ENCODE measurements around the gene COL4A3.

The COL4A3 gene

GRCh38 chr2:227163998-227164762 is at the start of gene COL4A3, which contains the start of gene COL4A4:
Gene COL4A3 (plus strand): TSS chr2:227164624. CDS start chr2:227164727, 103 bp downstream.
Gene COL4A4 (minus strand): TSS chr2:227164205. CDS start chr2:227147483, 16,722 bp downstream.
- no peak for FAIRE-seq

- no peak for FAIRE-seq
Measured at GRCh38 chr2:227115761-227116160, 48.7 kb upstream of the COL4A3 start.

- no peak for FAIRE-seq
Measured at GRCh38 chr2:227117027-227117426, 47.4 kb upstream of the COL4A3 start.

DNA sequence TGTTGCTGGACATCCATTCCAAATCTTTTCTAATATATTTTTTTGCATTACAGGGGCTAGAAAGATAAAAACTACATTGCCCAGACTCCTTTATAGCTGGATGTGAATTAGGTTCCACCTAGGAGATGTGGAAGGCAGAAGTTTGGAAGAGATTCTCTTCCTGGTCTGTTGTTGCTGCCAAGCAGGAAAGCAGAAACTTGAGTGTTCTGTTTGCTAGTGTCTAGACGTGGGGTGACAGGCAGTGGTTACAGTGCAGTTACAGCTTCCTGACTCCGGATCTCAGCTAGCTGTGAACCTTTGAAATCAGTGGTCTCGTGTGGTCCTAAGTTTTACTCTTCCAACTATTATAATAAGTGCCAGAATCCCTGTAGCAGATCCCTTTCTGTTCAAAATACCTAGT is 46.6 kb upstream of the COL4A3 start:
- FAIRE-seq, result no peak

DNA sequence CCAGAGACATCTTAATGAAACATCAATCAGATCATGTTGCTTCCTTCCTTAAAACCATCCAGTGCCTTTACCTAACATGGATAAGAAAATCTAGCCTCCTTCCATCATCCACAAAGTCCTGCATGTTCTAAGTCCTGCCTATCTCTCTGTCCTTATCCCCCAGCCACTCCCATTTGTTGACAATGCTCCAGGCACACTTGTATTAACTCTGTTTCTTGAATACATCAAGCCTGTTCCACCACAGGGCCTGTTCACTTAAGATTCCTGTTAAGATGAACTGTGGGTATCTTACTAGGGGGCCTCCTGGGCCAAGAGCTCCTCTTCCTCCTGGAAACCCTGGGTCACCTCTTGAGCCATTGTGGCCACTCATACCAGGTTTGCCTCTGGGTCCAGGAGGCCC is 46.1 kb upstream of the COL4A3 start:
- FAIRE-seq, result no peak

- FAIRE-seq, result no peak
Measured at GRCh38 chr2:227123697-227124096, 40.7 kb upstream of the COL4A3 start.

GRCh38 chr2:227124811-227125210 is 39.6 kb upstream of the COL4A3 start:
- no peak for FAIRE-seq

DNA sequence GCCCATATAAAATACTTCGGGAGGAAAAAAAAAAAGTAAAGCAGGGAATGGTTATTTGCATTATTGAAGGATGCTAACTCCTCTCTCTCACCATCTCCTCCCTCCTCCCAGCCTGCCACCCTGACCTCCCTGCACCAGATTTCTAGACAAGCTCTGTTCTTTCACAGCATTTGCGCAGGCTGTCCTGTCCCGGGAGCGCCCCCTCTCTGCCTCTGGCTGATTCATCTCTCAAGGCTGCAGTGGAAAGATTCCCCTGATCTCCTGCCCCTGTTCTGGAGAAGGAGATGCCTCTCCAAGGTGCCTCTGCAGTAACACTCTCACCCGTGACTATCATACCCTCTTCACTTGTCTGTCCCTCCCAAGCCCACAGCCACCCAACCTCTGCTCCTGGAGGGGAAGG is 38.9 kb upstream of the COL4A3 start:
- no peak for FAIRE-seq

- no peak for FAIRE-seq
Measured at GRCh38 chr2:227127201-227127600, 37.2 kb upstream of the COL4A3 start.

DNA sequence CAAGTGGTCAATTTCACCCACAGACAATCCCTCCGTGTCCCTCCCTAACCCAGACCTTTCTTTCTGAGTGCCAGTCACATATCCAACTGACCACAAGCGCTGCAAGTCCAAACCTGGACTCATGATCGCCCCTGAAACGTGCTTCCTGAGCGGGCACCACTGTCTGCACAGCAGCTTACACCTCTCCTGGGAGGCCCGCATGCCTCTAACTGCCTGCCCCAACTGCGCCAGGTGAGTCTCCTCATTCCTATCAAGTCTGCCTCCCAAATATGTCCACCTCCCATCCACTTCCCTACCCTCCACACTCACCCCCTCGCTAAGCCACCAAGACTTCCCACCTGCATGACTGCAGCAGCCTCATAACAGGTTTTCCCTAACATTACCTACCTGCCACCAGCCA is 33.8 kb upstream of the COL4A3 start:
- no peak for FAIRE-seq

GRCh38 chr2:227132986-227133385 is 31.4 kb upstream of the COL4A3 start:
- FAIRE-seq, result no peak

GRCh38 chr2:227134591-227134990 is 29.8 kb upstream of the COL4A3 start:
- FAIRE-seq, result no peak

DNA sequence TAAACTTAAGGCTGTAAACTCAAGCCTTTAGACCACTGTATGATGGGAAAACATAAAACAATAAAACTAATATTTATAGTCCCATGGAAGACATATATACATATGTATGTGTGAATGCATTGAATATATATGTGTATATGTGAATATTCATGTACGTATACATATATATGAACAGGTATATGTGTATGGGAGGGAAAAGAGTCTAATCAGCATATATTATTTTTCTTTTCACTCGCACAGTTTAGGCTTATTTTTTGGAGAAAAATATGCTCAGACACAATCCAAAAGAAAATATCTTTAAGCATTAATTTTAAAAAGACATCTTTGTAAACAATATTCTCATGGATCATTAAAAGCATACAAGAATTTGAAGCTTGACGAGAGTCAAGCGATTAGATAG is 23.1 kb upstream of the COL4A3 start:
- FAIRE-seq, result peak; percentile 82

- FAIRE-seq, result no peak
Measured at GRCh38 chr2:227143895-227144294, 20.5 kb upstream of the COL4A3 start.

DNA sequence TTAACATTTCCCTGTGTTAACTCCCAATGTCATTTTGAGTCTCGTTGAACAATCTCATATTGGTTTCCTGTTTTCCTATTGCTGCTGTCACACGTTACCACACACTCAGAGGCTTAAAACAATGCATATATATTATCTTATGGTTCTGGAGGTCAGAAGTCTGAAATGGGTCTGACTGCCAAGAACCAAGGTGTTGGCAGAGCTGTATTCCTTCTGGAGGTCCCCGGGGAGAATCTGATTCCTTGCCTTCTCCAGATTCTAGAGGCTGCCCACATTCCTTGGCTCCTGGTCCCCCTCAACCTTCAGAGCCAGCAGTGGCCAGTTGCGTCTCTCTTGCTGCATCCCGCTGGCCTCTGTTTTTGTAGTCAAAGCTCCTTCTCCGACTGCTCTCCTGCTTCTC is 18.0 kb upstream of the COL4A3 start:
- FAIRE-seq, result no peak

DNA sequence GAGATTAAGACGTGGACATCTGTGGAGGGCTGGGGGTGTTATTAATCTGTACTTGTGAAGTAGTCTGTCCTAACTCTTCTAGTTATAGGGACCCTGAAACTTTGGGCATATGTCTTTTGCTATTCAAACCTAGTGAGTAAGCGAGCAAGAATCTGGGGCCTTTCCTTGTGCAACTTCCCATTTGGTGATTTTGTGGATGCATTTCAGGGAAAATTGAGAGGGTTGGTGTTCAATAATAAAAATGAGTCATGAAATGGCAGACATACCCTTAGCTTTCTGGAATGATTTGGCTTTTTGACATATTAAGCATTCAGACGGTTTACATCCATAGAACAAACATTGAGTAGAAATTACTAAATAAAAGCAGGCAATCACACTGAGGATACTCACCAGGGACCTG is 17.4 kb upstream of the COL4A3 start:
- FAIRE-seq, result no peak

DNA sequence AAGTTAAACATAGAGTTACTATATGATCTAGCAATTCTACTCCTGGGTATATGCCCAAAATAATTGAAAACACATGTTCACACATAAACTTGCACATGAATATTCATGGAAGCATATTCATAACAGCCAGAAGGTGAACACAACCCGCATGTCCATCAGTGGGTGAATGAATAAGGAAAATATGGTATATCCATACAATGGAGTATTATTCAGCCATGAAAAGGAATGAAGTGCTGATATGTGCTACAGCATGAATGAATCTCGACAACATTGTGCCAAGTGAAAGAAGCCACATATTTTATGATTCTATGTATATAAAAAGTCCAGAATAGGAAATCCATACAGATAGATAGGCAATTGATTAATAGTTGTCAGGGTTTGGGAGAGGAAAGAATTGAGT is 16.3 kb upstream of the COL4A3 start:
- no peak for FAIRE-seq

GRCh38 chr2:227150222-227150936 is 14.0 kb upstream of the COL4A3 start:
- no peak for FAIRE-seq

- no peak for FAIRE-seq
Measured at GRCh38 chr2:227152093-227152766, 12.2 kb upstream of the COL4A3 start.

DNA sequence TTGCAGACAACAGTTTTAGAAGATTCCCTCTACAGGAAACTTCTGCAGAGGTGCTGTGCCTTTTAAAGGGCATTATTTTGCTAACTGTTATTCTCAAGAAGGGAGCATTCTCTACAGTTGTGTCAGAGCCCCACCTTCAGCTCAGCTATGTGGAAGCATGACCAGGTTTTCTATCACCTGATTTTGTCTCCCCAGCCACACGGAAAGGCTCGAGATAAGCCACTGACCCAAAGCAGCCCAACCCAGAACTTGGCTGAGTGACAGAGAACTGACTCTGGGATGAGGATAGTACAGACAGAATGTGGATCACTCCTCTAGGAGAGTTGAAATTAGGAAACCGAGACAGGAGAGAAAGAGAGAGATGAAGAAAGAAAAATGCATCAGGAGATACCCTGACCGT is 11.1 kb upstream of the COL4A3 start:
- no peak for FAIRE-seq

- no peak for FAIRE-seq
Measured at GRCh38 chr2:227153758-227154486, 10.5 kb upstream of the COL4A3 start.

- FAIRE-seq, result no peak
Measured at GRCh38 chr2:227154986-227155774, 9.2 kb upstream of the COL4A3 start.

Measured in endometrium (tissue), 2 donors.